GM19025 (cell line): Measurements from ENCODE around the gene MAGEA8.
"Not testable (repeated sequence)": the region's sequence is repeated elsewhere in the genome, so short reads cannot be mapped to it uniquely, and the experiment has no call there.

Source experiments
- ATAC-seq: cut with Tn5 transposase; IDR thresholded peaks from one replicate; pipeline ENCODE4 v1.9.1; 2021; ENCODE audit warnings: mild to moderate bottlenecking, low read depth, moderate library complexity; ENCODE audit not compliant: unreplicated experiment

The MAGEA8 gene, protein sequence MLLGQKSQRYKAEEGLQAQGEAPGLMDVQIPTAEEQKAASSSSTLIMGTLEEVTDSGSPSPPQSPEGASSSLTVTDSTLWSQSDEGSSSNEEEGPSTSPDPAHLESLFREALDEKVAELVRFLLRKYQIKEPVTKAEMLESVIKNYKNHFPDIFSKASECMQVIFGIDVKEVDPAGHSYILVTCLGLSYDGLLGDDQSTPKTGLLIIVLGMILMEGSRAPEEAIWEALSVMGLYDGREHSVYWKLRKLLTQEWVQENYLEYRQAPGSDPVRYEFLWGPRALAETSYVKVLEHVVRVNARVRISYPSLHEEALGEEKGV

DNA sequence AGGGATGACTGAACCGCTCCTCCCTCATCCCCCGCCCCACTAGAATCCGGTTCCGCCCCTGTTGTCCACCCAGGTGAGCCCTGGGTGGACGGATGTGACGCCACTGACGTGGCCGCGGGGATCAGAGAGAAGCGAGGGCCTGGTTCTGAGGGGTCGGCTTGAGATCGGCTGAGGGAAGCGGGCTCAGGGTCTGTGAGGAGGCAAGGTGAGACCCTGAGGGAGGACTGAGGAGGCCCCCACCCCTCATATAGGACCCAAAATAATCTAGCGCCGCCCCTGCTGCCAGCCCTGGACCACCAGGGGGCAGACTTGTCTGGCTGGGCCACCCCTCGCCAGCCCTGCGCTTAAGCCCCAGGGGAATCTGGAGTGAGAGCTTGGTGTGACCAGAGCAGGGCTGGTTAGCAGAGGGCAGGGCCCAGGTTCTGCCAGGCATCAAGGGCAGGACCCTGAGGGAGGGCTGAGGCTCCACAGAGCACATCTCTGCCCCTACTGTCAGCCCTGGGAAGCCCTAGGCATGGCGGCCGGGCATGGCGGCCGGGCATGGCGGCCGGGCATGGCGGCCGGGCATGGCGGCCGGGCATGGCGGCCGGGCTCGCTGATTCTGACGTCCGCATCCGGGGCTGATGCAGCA, at the start of gene MAGEA8:
MAGEA8 (plus strand) TSS at position 103 of the 631 bp plus-strand sequence. CDS start 3,090 bp downstream, outside the sequence.
- no peak for ATAC-seq

DNA sequence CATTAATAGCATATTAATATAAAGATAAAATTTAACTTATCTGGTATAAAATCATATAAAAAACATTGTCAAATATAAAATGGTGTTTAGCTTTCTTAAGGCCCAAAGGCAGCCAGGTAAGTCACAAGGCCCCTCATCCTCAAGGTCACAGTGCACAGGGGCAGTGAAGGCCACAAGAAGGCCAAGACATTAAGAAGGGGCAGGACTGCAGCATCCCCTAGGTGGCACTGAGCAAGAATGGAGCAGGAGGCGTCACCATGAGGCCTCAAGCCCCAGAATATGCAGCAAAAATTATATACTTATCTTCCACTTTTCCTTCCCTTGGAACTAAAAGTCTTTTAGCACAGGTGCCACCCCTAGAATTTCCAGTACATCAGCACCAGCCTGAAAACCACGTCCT, 49.5 kb upstream of the MAGEA8 start:
- ATAC-seq = no peak

DNA sequence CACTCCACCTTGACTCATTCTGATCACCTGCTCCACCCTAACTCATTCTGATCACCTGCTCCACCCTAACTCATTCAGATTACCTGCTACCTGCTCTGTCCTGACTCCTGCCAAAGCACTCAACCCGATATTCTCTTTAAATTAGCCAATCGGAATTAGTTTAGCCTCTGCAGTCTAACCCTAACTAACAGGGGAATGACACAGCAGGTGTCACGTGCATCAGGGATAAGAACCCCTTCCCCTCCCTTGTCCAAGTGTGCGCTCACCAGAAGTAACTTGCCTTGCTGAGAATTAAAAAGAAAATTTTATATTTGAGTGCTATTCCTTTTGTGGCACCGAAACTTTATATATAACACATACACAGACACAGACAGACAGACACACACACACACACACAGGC, 44.3 kb upstream of the MAGEA8 start:
- ATAC-seq = not testable (repeated sequence)

DNA sequence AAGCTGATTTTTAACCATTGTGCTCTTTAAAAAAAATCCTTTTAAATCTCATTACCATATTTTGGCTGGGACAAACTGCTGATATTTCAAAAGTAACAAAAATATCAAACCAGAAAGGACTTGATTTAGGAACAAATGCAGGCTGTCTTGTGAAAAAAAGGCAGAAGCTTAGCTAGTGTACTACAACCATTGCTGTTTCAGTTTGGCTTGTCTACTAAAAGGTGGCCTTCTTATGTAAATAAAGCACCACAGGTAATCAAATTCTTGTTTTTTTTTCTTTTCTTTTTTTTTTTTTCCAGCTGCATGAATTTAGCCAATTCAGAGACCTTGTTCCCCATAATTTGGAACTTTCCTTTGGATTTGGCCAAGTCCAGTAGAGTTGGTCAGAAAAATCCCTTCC, 43.8 kb upstream of the MAGEA8 start:
- no peak for ATAC-seq

DNA sequence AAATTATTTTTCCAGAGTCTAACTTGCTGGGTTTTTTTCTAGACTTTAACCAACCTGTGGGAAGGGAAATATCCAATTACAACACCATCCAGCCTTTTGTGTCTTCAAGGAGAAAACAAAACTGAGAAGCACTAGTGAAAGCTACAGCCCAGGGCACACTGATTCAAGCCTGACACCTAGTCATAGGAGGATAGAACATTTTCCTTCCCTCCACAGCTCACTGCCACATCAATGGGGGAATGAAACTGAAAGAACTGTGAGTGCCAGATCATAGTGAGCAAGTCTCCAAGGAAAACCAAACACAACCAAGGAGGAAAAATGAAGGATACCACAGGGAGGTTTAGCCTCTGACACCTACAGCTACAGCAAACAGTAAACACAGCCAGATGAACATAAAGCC, 43.3 kb upstream of the MAGEA8 start:
- ATAC-seq = peak; percentile 87

DNA sequence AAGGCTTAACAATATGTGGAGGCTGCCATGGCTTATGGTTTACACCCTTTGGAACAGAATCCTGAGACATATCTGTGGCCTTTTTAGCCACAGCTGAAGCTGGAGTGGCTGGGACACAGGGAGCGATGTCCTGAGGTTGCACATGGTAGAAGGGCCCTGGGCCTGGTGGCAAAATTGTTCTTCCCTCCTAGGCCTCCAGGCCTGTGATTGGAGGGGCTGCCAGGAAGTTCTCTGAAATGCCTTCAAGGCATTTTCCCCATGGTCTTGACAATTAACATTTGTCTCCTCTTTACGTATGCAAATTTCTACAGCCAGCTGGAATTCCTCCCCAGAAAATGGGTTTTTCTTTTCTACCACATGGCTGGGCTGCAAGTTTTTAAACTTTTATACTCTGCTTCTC, 39.1 kb upstream of the MAGEA8 start:
- ATAC-seq = no peak

DNA sequence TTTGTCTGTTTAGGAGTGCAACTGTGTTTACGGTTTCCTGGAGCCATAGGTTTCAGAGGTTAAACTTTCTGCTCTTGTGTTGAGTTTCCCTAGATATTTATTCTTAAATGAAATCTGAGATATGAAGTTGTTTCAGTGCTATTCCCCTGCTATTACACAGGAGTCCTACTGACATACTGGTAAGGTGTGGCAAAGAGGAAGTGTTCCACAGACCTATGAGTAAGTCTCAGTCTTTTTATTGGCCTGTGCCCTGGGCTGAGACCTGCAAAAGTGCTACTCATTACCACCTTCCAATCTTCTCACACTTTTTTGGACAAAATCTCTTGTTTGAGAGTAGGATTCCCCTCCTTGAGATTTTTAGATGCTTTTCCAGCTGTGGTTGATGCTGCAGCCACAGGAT, 35.6 kb upstream of the MAGEA8 start:
- ATAC-seq = no peak

DNA sequence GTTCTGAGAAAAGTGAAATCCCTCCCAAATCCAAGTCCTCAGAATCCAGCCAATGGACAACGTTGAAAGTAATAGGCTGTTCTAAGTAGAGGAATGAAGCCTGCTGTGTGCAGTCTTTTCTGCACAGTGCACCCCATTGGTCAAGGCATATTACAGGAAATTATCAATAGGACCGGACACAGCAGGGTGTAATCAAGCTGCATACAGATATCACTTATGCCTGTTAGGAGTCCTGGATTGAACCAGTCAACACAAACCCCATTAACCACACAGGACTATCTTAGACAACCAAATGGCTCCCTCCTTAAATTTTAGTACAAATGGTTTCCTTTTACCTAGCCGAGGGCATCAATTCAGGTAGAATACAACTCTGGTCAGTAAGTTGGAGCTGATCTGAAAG, 34.2 kb upstream of the MAGEA8 start:
- ATAC-seq = no peak

DNA sequence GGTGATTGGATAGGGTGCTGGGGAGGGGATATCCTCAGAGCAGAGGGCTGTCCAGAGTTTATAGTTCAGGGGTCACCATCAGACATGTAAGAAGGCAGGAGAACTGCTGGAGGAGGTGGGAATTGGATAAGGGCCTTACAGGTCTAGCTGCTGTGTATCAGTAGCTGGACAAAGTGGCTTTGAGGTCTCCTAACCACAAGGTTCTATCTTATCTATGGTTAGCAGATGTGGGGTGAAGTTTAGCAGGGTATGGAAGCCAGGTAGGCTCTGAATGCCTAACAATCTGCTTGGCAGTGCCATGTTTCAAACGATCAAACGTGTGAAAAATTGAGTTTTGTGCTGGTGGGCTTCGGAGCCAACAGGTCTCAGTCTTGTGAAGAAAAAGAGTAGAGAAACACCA, 32.1 kb upstream of the MAGEA8 start:
- ATAC-seq = no peak

DNA sequence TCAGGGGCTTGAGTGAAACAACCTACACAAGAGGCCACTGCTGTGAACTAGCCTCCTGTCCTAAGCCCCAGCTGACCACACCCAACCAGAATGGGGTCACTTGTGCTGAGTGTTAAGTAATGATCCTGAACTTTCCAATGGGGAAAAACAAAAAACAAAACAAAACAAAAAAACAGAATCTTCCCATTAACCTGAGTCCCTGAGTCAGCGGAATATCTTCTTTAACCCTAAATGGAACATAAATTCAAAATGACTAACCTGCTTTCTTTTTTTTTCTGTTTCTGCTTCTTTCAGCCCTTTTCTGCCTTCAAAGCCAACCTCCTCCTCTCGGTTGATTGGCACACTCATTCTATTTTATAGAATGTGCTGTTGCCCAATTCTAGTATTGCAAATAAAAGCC, 31.2 kb upstream of the MAGEA8 start:
- ATAC-seq = no peak

DNA sequence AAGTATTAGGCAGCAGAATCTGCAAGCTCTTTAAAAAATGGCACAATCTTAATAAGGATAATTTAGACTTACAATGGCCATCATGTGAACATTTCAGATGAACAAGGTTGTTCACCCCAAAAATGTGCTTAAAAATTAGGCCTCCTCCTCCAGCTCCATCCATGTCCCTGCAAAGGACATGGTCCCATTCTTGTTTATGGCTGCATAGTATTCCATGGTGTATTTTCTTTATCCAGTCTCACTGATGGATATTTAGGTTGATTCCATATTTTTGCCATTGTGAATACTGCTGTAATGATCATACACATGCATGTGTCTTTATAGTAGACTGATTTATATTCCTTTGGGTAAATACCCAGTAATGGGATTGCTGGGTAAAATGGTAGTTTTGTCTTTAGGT, 29.1 kb upstream of the MAGEA8 start:
- no peak for ATAC-seq

DNA sequence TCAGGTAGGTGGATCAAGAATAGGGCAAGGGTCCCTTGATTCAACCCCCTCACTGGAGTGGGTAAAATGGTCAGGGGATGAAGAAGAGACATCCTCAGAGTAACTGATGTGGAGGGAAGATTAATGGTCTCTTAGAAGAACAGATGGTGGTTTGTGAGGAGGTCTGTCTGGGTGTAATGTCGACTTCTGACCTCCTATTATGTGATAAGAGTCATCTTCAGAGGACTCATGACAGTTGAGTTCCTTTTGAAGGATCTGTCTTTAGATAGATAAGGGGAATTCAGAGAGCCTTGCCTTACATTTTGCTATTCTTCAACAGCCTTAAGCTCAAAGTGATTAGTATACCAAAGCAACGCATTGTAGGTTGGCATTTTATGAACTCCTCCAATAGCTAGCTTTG, 27.1 kb upstream of the MAGEA8 start:
- no peak for ATAC-seq

DNA sequence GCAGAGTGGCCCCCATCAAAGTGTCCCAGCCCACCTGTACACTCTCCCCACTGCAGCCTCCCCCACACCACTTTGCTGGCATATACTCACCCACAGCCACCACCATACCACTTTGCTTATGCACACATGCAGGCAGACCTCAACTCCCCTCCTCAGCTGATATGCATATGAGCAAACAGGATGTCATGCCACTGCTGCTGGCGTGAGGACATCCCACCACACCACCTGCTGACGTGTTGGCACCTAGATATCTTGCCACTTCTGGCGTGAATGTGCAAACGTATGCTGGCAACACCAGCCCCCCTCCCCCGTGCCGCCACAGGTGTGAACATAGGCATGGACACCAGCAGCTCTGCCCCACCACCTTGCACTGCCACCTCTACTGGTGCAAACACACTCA, 22.4 kb upstream of the MAGEA8 start:
- ATAC-seq = no peak

DNA sequence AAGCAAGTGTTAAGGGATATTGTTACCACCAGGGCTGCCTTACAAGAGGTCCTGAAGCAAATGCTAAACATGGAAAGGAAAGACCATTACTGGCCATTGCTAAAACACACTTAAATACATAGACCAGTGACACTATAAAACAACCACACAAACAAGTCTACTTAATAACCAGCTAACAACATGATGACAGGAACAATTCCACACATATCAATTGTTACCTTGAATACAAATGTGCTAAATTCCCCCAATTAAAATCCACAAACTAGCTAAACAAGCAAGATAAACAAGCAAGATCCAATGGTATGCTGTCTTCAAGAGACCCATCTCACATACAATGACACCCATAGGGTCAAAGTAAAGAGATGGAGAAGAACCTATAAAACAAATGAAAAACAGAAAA, 20.5 kb upstream of the MAGEA8 start:
- ATAC-seq = no peak

DNA sequence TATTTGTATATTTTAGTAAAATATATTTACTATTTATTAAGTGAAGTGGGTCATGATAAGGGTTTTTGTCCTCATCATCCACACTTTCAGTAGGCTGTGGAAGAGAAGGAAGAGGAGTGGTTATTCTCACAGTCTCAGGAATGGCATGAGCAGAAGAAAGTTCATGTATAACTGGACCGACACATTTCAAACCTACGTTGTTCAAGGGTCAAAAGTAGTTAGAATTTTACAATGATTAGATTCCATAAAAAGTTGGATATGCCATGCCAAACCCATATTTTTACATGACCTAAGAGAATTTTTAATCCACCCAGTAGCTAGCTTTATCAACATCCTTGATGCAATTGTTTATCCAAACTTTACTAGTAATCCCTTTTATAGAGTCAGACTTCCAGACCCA, 15.6 kb upstream of the MAGEA8 start:
- ATAC-seq = no peak

DNA sequence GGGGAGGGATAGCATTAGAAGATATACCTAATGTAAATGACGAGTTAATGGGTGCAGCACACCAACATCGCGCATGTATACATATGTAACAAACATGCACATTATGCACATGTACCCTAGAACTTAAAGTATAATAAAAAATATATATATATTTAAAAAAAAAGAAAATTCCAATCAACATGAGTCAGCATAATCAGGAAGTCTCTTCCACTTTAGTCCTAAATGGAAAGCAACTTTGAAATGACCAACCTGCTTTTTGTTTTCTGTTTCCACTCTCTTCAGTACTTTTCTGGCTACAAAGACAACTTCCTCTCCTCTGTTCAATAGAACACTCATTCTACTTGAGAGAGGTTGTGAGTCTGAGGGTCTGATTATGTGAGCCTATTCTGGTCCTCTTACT, 13.5 kb upstream of the MAGEA8 start:
- ATAC-seq = no peak

DNA sequence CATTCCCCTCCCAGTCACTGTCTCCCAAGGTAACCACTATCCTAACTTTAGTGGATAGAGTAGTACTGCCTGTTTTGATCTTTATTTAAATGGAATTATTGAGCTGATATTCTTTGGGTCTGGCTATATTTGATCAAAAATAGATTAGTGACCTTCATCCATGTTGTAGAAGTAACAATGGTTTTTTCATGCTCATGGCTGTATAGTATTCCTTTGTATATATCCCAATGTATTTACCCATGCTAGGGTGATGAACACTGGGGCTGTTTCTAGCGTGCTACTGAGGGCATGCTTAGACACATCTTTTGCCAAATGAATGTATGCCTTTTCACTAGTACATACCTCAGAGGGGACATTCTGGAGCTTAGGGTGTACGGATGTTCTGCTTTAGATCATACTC, 10.1 kb upstream of the MAGEA8 start:
- no peak for ATAC-seq

DNA sequence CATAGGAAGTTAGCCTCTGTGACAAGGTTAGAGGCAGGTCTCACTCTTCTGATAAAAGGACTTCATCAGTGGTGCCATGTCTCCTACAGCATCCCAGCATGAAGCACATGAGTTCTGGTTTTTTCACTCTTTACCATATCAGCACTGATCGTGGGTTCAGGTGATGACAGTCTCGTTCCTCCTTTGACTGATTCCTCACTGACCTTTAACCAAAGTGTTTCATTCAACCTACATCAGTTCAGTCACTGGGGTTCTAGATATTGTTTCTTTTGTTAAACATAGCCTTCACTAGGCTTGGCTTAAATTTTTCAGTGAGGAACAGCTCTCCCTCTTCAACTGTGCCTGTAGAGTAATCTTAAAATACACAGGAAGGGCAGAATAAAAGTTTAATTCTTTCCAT, 9.6 kb upstream of the MAGEA8 start:
- ATAC-seq = no peak

DNA sequence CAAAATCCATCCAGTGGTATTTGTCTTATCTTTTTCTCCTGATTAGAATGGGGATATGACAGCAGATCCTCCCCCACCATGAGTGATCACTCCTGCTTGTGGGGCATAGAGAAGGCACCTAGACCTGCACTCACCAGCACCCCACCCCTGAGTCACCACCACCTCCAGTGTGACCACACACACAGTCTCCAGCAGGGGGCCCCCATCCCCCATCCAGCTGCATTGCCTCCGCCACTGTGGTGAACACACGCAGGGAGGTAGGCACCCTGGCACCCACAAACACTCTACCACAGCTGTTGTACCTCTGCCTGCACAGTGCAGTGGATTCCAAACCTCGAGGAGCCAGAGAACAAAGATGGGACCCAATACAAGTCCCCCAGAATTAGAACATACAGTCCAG, 9.0 kb upstream of the MAGEA8 start:
- ATAC-seq = peak; percentile 100

DNA sequence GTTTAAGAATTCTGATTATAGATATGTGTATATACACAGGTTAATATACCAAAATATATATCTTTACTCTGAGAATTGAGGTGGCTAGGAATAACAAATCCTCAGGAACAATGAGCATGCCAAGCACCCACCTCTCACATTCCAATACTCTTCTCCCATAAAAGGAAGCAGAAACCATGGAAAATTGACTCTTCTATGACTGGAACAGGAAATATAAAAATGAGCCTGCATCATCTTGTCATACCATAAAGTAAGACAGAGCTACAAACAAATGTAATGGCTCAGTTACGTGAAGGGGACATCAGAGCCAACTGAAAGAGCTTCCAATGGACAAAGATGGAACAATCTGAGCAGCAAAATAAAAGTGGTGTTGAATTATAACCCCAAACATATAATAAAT, 3.8 kb upstream of the MAGEA8 start:
- ATAC-seq = no peak

DNA sequence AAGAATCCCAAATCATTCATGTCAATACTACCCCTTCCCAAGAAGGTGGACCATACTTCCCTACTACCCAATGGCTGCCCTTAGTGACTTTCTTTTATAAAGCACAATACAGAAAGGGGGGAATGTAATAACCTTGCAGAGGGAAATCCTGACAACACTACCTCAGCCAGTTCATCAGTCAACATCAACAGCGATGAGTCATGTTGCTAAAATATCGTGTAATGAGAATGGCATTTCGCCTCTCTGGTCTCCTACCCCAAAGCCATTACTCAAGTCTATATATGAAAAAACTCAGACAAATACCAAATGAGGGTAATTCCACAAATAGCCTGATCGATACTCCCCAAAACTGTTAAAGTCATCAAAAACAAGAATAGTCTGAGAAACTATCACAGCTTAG, 3.3 kb upstream of the MAGEA8 start:
- ATAC-seq = no peak

DNA sequence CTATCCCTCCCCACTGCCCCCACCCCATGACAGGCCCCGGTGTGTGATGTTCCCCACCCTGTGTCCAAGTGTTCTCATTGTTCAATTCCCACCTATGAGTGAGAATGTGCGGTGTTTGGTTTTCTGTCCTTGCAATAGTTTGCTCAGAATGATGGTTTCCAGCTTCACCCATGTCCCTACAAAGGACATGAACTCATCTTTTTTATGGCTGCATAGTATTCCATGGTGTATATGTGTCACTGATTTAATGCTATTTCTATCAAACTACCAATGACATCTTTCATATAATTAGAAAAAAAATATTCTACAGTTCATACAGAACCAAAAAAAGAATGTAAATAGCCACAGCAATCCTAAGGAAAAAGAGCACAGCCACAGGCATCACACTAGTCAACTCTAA, 9.8 kb downstream of the MAGEA8 start:
- not testable (repeated sequence) for ATAC-seq
